ENCODE data around the gene RIPOR1.

- TF ChIP-seq POLR2A (IDR thresholded peaks at IDR 0.05; ENCODE audit: low read depth, low read length) = no peak
- no peak for TF ChIP-seq CTCF (conservative IDR thresholded peaks at IDR 0.05; ENCODE audit: low read depth, low read length)
- TF ChIP-seq RFX5 (IDR thresholded peaks at IDR 0.05; ENCODE audit: low read depth, low read length) = no peak
Measured at GRCh38 chr16:67539691-67540635, 11.3 kb downstream of the RIPOR1 start.

All from IMR-90 (cell line).